Sigmoid colon (tissue), 7 donors: ENCODE results near the gene SND1. TPM values are rescaled to one million over a fixed set of nuclear protein-coding genes. Genes with fewer than 3 reads are reported as not detected.

Experiments used
- DNase-seq: peaks from one replicate; pipeline ENCODE4 v3.0.0-alpha.2; 2019
- H3K27ac ChIP-seq, 4 donors: fragments of 200-600 bp; sonication (generic); one replicate each; pipeline ENCODE4 v1.5.1; 2016 to 2019; ENCODE audit warnings: mild to moderate bottlenecking in 1 of 4
- H3K27me3 ChIP-seq, 3 donors: fragments of 200-600 bp; sonication (generic); one replicate each; pipeline ENCODE4 v1.5.1; 2019; ENCODE audit warnings: mild to moderate bottlenecking in 1 of 3
- H3K36me3 ChIP-seq, 4 donors: fragments of 200-600 bp; sonication (generic); one replicate each; pipeline ENCODE4 v1.5.1; 2016 to 2019
- H3K4me1 ChIP-seq, 4 donors: fragments of 200-600 bp; sonication (generic); one replicate each; pipeline ENCODE4 v1.5.1; 2017 to 2019
- H3K4me3 ChIP-seq, 4 donors: fragments of 200-600 bp; sonication (generic); one replicate each; pipeline ENCODE4 v1.5.1; 2017 to 2019; ENCODE audit warnings: mild to moderate bottlenecking in 2 of 4, moderate library complexity in 1 of 4
- H3K9me3 ChIP-seq, 4 donors: fragments of 200-600 bp in 3 of 4; sonication (generic) in 3 of 4; one replicate each; pipeline versions ENCODE4 v1.5.1 to v1.6.1; 2013 to 2019
- EP300 ChIP-seq, 4 donors: sonication (generic); formaldehyde crosslinking; IDR thresholded peaks; one replicate each; pipeline ENCODE4 v1.6.1; 2017; ENCODE audit warnings: antibody characterized with exemption in 4 of 4
- POLR2A ChIP-seq, 2 donors: fragments of 450-650 bp; IDR thresholded peaks; one replicate each; pipeline ENCODE4 v1.6.1; 2016; ENCODE audit warnings: antibody characterized with exemption in 2 of 2, mild to moderate bottlenecking in 2 of 2, moderate library complexity in 2 of 2
- POLR2AphosphoS5 ChIP-seq, 4 donors: sonication (generic); formaldehyde crosslinking; IDR thresholded peaks; one replicate each; pipeline ENCODE4 v1.6.1; 2017; ENCODE audit warnings: antibody characterized with exemption in 4 of 4
- WGBS, 2 donors: extraction: QIAGEN DNeasy Blood & Tissue Kit; methylation state at CpG; one replicate each; pipeline ENCODE4 v1.1.7; 2013; 5-methylcytosine and 5-hydroxymethylcytosine counted together
- intact Hi-C: fragments of 100-400 bp; cut with DNase I; formaldehyde crosslinking; loops from one replicate; pipeline ENCODE4 v1.15.1; 2023
- polyA plus RNA-seq, 3 donors: library from polyadenylated mRNA; stranded (reverse); fragments of 200-250 nt; gene quantifications; one replicate each; pipeline ENCODE4 v1.2.3, GENCODE V29; 2013
- total RNA-seq, 4 donors: library from RNA; depleted of rRNA; stranded (reverse); fragments of >200 nt; gene quantifications; one replicate each; pipeline ENCODE4 v1.1.0, GENCODE V29; 2016
- TF ChIP-seq, protein P1 (sequence below), 4 experiments: fragments of 450-650 bp in 3 of 4; fragments of 200-600 bp in 1 of 4; IDR thresholded peaks; one replicate each; pipeline ENCODE4 v1.5.1; 2016 to 2019; ENCODE audit warnings: antibody characterized with exemption in 4 of 4, mild to moderate bottlenecking in 3 of 4, moderate library complexity in 2 of 4
- donor health status: healthy with polysubstance abuse.
- donor health status: Bipolar disorder and iron deficiency.
- donor health status: healthy.

The SND1 gene
- total and polyA plus RNA-seq, 7 donors, result 30.6 to 93.4 (median 71.3) TPM

GRCh38 chr7:127907110-127908040, 255.4 kb downstream of the SND1 start:
- Histone ChIP-seq H3K9me3 (no peaks in the 10 kb centered on the region), H3K4me3 (no peak overlapping the region), H3K4me1 (peaks cover 0 to 23% (median 12%) of the 10 kb centered on the region in 4 donors), H3K27ac (no peak overlapping the region), H3K36me3 (no peaks in the 10 kb centered on the region), H3K27me3 (no peaks in the 10 kb centered on the region)
- 22 to 65% methylated on average over 6 of the region's 6 CpGs for WGBS, 2 donors
- TF ChIP-seq EP300 (IDR thresholded peaks at IDR 0.05) (no peak), POLR2AphosphoS5 (IDR thresholded peaks at IDR 0.05) (no peak), POLR2A (IDR thresholded peaks at IDR 0.05) (no peak)
- TF ChIP-seq, protein P1, sequence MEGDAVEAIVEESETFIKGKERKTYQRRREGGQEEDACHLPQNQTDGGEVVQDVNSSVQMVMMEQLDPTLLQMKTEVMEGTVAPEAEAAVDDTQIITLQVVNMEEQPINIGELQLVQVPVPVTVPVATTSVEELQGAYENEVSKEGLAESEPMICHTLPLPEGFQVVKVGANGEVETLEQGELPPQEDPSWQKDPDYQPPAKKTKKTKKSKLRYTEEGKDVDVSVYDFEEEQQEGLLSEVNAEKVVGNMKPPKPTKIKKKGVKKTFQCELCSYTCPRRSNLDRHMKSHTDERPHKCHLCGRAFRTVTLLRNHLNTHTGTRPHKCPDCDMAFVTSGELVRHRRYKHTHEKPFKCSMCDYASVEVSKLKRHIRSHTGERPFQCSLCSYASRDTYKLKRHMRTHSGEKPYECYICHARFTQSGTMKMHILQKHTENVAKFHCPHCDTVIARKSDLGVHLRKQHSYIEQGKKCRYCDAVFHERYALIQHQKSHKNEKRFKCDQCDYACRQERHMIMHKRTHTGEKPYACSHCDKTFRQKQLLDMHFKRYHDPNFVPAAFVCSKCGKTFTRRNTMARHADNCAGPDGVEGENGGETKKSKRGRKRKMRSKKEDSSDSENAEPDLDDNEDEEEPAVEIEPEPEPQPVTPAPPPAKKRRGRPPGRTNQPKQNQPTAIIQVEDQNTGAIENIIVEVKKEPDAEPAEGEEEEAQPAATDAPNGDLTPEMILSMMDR (IDR thresholded peaks at IDR 0.05), result no peak
- no peak for DNase-seq
- intact Hi-C loops, result no loop called here

GRCh38 chr7:127908430-127909258, 256.6 kb downstream of the SND1 start:
- Histone ChIP-seq H3K36me3 (no peaks in the 10 kb centered on the region), H3K4me3 (no peak overlapping the region), H3K27me3 (no peaks in the 10 kb centered on the region), H3K9me3 (no peaks in the 10 kb centered on the region), H3K4me1 (peaks cover 0 to 23% (median 11%) of the 10 kb centered on the region in 4 donors), H3K27ac (no peak overlapping the region)
- TF ChIP-seq, protein P1 (IDR thresholded peaks at IDR 0.05), result no peak
- no peak for TF ChIP-seq POLR2AphosphoS5 (IDR thresholded peaks at IDR 0.05)
- no peak for TF ChIP-seq EP300 (IDR thresholded peaks at IDR 0.05)
- TF ChIP-seq POLR2A (IDR thresholded peaks at IDR 0.05), result no peak
- no peak for DNase-seq
- WGBS, 2 donors, result 24 to 77% methylated on average over 4 of the region's 4 CpGs
- intact Hi-C loops, result no loop called here

- peaks cover 0 to 18% (median 11%) of the 10 kb centered on the region in 4 donors for H3K4me1 ChIP-seq
- H3K27ac ChIP-seq, result no peak overlapping the region
- no peaks in the 10 kb centered on the region for H3K9me3 ChIP-seq
- 31 to 79% methylated on average over 3 of the region's 3 CpGs for WGBS, 2 donors
- TF ChIP-seq, protein P1 (IDR thresholded peaks at IDR 0.05), result no peak
- TF ChIP-seq POLR2AphosphoS5 (IDR thresholded peaks at IDR 0.05), result no peak
- no peak for DNase-seq
- intact Hi-C loops, result no loop called here
- no peak overlapping the region for H3K4me3 ChIP-seq
- no peaks in the 10 kb centered on the region for H3K36me3 ChIP-seq
- H3K27me3 ChIP-seq, result no peaks in the 10 kb centered on the region
Measured at GRCh38 chr7:127909424-127910152, 257.6 kb downstream of the SND1 start.

DNA sequence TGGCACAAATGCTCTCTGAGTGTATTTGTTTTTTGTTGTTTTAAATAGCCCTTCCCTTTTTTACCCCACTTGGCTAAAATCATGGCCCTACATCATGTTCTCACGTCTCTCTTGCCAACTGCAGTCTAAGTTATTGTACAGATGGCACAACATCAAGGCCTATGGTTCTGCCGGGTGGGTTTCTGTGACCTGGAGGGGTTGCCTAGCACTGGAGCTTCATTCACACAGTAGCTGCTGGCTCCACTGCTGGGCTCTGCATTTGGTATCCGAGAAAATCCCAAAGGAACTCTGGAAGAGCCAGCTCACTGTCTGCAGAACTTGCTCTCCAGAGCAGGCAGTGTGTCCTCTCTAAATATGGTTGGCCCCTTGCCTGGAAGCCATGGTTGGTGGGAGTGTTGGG, 258.7 kb downstream of the SND1 start:
- 77 to 84% methylated on average over 3 of the region's 3 CpGs for WGBS, 2 donors
- no peaks in the 10 kb centered on the region for H3K27me3 ChIP-seq
- no peak overlapping the region for H3K27ac ChIP-seq
- H3K4me1 ChIP-seq, result peaks cover 0 to 13% (median 7%) of the 10 kb centered on the region in 4 donors
- intact Hi-C loops, result no loop called here
- TF ChIP-seq POLR2A (IDR thresholded peaks at IDR 0.05) (no peak), POLR2AphosphoS5 (IDR thresholded peaks at IDR 0.05) (no peak), EP300 (IDR thresholded peaks at IDR 0.05) (no peak)
- TF ChIP-seq, protein P1 (IDR thresholded peaks at IDR 0.05), result no peak
- H3K36me3 ChIP-seq, result no peaks in the 10 kb centered on the region
- no peak overlapping the region for H3K4me3 ChIP-seq
- DNase-seq, result no peak
- H3K9me3 ChIP-seq, result no peaks in the 10 kb centered on the region
